ENCODE results near the gene ITGB7.
"Not testable (repeated sequence)": the region's sequence is repeated elsewhere in the genome, so short reads cannot be mapped to it uniquely, and the experiment has no call there.

Gene ITGB7

DNA sequence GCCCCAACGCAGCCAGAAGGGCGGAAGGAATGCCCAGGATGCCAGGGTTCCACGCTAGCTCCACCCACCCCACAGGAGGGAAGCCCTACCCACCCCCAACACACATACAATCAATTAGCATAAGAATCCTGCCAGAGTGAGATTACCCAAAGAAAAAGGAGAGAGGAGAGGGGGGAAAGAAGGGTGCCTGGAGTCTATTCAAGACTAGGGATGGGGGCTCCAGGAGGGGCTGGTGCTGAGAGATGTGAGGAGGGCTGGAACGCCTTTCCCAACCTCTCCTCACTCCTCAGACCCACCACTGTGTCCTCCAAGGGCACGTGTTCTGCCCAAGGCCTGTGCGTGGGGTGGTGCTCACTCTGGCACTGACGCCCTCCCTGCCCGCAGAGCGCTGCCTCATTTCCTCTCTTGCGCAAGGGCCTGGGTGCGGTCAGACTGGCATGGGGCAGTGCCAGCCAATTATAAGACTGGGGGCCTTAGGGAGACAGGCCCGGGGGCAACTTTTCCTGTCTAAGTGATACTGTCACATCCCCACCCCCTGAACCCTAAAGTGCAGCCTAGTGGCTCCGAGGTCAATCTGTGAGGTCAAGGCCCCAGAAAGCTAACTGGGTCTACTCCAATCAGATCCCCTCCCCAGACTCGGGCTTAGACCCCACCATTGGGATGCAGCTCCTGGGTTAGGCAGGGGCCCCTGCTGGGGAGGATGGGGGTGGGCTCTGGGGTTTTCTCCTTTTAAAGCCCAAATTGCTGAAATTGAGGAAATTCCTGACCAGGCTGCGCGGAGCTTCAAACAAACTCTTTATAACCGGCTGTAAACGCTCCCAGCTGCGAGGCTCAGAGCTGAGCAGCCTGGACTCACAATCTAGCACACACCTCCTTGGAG, 10.2 kb upstream of the ITGB7 start:
- peak; percentile 64 for DNase-seq (ENCODE audit: low read depth, low spot score)

DNA sequence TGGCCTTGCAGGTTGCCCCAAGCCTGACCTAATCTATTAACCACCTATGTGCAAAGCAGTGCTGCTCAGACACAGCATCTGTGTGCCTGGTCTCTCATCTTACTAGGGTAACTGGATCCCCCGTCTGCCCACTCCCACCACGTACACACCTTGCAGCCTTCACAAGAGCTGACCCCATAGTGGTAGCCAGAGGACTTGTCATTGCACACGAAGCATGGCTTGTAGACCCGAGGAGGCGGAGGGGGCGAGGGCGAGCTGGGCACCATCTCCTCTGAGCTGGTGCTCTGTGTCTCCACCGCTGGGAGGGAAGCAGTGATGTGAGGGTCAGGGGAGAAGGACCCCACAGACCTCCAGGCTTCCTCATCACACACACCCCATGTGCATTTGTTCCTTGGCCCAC, 8.4 kb upstream of the ITGB7 start:
- DNase-seq (ENCODE audit: low read depth, low spot score): no peak

DNA sequence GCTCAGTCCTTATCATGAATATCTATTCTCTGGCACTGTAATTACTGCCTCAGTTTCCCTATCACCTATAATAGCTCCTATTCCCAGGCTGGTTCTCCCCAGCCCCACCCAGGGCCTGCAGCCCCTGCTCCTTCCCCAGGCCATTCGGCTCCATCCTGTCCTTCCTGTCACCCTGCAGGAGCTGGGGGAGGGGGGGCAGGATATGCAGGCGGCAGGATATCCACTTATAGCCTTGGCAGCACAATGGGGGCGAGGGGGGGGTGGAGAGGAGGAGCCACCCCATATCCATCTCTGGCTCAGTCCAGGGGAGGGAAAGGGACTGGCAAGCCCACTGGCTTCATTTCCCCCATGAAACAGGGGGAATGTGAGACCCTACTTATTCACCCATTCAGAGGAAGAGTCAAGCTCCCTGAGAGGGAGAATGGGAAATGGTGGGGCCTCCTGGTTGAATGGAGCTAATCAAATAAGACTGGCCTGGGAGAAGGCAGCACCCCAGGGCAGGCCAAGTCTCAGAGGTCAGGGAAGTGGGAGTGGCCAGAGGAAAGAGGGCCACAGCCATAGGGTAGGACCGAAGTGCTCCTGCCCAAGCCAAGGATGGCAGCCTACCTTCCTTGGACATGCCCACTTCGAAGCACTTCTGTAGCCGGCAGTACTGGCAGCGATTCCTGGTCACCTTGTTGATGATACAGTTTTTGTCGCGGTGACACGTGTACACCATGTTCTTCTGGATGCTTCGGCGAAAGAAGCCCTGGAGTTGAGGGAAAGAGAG, 7.8 kb upstream of the ITGB7 start:
- no peak for DNase-seq (ENCODE audit: low read depth, low spot score)

DNA sequence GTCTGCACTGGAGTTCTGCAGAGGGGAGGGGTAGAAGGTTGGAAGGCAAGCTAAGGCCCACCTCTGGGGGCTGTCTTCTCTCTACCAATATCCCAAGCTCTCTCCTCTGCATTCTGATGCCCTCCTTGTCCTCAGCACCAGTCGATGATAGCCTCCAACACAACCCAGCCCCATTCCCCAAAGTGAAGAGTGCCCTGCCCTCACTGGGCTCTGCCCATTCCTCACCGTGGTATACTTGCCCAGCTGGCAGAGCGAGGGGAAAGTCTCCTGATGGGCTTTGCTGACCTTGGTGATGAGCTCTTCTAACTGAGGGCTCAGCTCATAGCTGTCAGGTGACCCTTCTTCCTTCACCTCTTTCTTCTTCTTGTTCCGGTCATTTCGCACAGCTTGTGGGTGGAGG, 7.2 kb upstream of the ITGB7 start:
- DNase-seq (ENCODE audit: low read depth, low spot score): no peak

DNA sequence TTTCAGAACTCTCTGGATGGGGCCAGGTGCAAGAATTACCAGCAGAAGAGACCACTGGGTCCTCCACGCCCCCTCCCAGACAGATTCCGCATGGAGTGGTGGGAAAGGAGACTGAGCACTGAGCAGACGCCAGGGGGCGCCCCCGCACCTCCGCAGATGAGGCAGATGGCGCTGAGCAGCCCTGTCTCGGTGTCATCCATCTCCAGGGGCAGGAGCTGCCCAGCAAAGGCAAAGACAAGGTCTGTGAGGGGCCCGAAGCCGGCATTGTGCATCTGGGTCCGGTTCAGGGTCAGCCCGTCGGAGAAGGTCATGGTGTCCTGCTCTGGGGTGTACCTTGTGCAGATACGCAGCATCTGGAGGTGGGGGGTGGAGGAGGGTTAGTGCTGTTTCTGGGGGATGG, 6.3 kb upstream of the ITGB7 start:
- peak; percentile 93 for DNase-seq (ENCODE audit: low read depth, low spot score)

DNA sequence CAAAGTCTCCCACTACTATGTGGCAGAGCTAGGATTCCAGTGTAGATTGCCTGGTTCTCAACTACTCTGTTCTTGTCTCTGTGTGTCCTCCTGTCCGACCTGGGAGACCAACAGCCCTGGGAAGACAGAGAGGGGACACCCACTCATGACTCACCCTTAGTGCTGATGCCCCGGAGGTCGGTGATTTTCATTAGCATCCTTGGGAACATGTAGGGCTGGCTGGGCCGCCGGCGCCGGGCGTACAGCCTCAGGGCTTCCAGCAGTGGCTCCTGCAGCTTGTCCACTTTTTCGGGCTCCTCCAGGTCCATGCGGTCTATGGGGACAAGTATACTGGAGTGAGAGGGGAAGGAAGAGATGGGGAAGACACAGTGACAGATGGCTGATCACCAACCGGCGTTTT, 5.9 kb upstream of the ITGB7 start:
- peak; percentile 33 for DNase-seq (ENCODE audit: low read depth, low spot score)

DNA sequence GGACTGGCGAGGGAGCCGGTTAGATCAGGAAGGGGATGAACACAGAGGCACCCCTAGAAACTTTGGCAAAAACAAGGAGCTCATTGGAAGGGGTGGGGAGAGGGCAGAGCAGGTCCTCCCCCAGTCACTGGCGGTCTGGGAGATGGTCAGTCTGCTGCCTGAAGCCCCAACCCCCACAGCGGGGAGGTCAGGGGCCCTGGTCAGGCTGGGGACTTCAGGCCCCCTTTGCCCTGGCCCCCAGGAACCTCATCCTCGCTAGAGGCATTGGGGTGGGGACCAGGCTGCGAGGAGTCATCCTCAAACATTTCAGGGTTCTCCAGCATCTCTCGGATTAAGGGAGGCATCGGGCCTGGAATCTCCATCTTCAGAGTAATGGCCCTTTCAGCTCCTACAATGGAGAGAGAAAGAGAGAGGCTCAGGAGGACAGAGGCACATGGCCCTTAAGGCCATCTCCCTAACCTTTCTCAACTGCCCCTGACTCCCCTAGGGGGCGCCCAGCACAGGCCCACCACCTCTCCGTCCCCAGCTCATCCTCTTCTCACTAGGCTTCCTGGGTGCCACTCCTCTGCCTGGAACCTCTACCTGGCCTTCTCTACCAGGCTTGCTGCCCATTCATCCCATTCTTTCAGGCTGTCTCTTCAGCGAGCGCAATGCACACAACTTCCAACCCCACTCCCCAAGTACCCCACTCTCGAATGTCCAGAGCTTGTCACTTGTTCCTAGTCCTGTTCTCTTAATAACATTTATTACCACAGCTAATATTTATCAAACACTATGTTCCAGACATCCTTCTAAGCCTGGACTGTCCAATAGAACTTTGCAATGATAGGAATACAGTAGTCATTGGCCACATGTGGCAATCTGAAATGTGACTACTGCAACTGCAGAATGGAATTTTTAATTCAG, 4.7 kb upstream of the ITGB7 start:
- DNase-seq (ENCODE audit: low read depth, low spot score): peak; percentile 51

DNA sequence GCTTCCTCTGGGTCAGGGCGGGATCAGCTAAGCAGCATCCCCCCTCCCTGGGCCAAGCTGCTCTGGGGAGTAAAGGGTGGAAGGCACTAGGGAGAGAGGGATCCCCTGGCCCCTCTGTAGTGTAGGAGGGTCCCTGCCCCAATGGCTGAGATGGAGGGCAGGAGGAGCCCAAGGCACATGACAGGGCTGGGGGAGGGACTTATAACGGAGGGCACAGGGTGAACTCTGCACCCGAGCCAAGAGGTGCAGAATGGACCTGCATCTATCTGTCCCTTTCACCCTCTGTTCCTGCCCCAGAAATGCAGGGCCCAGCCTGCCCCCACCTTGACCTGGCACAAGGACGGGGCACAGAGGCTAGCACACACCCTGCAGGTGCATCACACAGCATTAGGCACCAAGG, 3.8 kb upstream of the ITGB7 start:
- DNase-seq (ENCODE audit: low read depth, low spot score): no peak

DNA sequence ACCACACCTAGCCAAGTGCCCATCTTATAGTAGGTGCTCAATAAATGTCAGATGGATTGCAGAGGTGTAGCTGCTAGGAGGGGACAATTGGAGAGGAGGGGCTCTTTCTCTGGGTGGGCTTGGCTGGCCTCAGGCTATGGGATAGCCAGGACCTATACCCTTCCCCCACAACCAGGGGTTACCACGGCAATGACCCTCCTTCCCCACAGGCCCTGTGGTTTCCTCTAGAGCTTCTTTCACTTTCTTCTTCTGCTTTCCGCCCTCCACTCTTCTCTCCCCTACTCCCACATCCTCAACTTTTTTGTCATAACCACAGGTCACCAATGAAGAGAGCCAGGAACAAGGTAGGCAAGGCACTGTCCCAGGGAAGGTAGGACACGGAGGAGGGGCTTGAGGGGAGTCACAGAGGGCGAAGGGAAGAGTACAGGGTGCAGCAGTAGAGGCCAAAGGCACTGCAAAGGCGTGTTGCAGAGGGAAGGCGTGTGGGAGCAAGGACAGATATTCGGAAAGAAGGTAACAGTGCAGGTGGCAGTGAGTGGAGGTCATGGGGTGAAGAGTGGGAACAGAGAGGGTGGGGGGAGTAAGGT, 1.9 kb upstream of the ITGB7 start:
- no peak for DNase-seq (ENCODE audit: low read depth, low spot score)

DNA sequence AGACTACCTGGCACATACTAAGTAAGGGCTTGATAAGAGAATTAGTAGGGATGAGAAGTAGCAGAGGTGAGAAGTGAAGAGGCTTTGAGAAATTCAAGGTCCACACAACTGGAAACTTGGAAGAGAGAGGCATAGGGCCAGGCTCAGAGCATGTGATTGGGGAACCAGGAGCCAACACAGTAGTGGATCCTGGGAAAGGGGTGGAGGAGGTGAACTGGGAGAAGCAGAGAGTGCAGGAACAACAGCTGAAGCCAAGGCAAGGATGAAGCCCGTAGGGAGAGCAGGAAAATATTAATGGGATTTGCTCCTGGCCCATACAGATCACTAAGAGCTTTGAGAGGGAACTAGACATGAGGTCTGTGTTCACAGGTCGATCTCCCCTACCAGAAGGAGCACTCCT, 1.4 kb upstream of the ITGB7 start:
- no peak for DNase-seq (ENCODE audit: low read depth, low spot score)

DNA sequence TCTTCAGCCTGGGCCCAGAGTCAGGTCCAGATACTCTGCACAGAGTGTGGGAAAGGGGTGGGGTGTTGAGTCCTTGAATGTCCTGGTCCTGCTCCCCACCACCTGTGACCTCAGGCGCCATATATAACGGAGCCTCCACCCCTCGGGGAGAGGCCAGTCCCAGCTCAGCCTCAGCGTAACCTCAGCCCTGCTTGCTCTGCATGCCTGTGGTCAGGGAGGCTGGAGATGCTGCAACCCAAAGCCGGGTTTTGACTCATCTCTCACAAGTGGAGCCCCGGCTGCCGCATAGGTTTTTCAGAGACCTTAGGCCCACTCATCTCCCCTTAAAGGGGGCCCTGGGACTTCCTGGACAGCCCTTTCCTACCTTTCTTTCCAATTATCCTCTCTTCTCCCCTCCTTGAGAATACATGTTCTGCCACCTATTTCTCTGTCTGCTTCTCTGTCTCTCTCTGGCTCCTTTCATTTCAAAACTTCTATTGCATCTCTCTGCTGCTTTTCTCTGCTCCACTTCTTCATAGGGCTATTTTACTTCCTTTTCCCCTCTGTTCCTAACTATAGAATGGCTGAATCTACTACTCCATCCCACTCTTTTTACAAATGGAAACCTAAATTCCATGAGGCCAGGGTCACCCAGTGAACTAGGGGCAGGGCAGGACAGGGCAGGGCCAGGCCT, 1.2 kb downstream of the ITGB7 start:
- no peak for DNase-seq (ENCODE audit: low read depth, low spot score)

DNA sequence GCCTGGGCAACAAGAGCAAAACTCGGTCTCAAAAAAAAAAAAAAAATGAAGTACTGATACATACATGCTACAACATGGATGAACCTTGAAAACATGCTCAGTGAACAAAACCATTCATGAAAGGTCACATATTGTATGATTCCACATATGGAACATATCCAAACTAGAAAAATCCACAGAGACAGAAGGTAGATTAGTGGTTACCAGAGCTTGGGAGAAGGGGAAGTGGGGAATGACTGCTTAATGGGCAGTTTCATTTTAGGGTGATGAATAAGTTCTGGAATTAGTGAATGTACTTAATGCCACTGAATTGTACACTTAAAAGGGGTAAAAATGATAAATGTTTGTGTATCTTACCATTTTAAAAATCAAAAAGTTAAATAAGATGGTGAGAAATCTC, 2.7 kb downstream of the ITGB7 start:
- DNase-seq (ENCODE audit: low read depth, low spot score): no peak

DNA sequence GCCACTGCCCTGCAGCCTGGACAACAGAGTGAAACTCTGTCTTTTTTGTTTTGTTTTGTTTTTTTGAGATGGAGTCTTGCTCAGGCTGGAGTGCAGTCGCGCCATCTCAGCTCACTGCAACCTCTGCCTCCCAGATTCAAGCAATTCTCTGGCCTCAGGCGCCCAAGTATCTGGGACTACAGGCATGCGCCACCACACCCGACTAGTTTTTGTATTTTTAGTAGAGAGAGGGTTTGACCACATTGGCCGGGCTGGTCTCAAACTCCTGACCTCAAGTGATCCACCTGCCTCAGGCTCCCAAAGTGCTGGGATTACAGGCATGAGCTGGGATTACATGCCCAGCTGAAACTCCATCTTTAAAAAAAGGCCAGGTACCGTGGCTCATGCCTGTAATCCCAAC, 4.7 kb downstream of the ITGB7 start:
- DNase-seq (ENCODE audit: low read depth, low spot score): not testable (repeated sequence)

DNA sequence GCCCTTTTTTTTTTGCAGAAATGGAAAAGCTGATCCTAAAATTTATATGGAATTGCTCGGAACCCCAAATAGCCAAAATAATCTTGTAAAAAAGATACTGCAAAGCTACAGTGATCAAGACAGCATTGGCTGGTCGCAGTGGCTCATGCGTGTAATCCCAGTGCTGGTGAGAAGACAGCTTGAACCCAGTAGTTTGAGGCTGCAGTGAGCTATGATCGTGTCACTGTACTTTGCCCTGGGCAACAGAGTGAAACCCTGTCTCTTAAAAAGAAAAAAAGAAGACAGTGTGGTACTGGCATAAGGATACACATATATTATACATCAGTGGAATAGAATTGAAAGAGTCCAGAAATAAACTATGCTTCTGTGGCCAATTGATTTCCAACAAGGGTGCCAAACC, 5.4 kb downstream of the ITGB7 start:
- no peak for DNase-seq (ENCODE audit: low read depth, low spot score)

DNA sequence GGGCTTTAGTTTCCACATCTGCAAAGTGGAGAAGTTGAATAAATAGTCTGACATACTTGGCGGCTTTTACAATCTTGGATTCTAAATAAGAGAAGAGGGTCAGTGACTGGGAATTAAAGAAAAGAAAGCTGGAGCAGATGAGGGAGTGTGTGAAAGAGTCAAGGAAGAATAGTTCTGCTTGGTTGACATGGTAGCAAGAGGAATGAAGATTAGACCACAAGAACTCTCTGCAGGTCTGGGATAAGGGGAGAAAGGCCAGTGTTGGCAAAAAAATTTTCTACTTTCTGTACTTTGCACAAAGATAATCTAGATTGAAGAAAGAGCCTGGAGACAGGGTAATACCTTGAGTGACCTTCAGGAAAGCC, 5.9 kb downstream of the ITGB7 start:
- DNase-seq (ENCODE audit: low read depth, low spot score): no peak

DNA sequence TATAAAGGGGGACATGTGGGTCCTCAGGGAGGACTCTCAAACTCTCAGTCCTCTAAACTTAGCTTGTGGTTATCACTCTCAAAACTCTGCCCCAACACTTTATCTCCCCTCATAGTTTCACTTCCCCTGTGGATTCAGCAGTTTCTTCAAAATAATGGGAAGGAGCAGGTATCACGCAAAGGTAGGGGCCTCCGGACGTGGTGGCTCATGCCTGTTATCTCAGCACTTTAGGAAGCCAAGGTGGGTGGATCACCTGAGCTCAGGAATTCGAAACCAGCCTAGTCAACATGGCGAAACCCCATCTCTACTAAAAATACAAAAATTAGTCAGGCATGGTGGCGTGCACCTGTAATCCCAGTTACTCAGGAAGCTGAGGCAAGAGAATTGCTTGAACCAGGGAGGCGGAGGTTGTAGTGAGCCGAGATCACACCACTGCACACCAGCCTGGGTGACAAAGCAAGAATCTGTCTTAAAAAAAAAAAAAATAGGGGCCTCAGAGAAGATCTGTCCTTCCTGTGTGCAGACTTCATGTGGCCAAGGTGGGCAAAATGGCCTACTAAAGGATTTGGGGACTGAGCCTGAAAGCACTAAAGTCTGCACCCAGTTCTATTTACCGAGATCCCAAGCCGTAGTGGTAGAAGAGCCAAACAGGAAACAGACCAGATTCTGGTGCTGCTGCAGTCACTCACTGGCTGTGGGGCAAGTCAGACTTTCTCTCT, 6.4 kb downstream of the ITGB7 start:
- DNase-seq (ENCODE audit: low read depth, low spot score): no peak

DNA sequence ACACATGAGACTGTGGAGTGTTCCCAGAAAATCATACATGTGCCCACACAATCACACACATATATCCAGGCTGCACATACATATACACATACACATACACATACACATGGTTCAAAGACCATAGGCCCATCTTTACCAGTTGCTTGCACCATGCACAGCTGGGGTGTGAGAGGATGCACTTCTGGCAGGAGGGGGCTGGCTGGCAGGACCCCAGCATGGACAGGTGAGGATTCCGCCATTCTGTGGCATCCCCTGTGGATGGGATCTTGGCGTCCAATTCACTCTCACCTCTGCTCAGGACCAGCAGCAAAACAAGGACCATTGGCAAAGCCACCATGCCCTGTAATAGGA, 7.0 kb downstream of the ITGB7 start:
- DNase-seq (ENCODE audit: low read depth, low spot score): no peak

DNA sequence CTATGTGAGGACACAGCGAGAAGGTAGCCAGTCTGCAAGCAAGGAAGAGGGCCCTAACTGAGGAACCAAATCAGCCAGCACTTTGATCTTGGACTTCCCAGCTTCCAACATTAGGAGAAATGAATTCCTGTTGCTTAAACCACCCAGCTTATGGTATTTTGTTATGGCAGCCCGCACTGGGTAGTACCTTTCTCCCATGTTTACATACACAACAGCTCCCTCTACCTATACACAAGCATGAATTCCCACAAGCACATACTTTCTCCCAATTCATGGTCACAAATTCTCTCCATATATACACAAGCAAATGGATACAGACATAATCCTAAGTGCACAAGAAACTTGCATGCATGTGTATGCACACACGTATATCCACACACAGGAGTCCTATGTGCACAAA, 7.4 kb downstream of the ITGB7 start:
- DNase-seq (ENCODE audit: low read depth, low spot score): no peak

DNA sequence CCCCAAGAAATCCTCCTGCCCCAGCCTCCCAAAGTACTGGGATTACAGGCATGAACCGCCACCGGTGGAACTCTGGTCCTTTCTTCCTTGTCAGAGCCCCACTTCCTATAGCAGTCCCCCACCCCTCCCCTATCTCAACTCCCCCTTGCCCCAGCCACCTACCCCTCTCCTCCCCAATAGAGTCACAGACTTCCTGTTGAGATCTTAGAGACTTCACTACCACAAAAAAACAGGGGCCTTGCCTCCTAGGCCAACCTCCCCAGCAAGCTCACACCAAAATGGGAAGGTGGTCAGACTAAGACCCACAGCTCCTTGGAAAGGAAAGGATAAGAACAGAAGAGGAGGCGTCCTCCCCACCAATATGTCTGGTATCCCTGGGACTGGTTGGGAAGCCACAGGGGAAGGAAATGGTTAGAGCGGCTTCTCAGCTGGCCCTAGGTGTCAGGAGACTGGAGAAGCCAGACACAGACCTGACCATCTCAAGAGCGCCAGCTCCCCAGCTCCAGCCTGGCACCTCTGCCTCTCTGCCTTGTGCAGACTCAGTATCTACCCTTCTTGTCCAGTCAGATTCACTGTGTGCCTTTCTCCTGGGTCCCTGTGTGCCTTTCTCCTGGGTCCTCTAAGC, 8.5 kb downstream of the ITGB7 start:
- no peak for DNase-seq (ENCODE audit: low read depth, low spot score)

DNA sequence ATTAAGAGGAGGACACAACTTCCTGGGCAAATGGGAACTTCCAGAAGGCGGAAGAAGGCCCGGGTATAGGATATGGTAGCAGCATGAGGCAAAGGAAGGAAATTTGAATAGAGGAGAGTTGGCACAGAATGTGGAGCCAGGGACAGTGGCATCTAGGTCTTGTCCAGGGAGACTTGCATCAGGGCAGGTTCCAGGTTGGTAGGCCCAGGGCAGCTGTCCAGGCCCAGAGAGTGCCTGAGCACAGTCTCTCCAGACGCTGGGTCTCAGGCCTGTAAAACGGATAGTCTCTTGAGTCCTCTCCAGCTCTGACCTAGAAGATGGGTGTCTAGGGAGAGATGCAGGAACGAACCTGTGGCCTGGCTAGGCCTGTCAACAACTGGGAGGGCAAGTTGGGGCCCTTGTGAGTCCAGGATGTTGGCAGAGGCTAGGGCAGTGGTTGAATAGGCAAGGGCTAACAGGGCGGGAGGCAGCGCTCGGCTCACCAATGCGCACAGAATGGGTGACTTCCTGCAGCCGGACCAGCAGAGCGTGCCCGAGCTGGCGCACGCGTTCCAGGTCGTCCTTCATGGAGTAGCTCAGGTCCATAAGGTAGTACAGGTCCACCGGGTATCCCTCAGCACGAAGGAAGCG, 9.9 kb downstream of the ITGB7 start:
- DNase-seq (ENCODE audit: low read depth, low spot score): no peak

Measured in ELF-1 (cell line).